ENCODE measurements around the gene AP3B1. TPM values are rescaled to one million over a fixed set of nuclear protein-coding genes. Genes with fewer than 3 reads are reported as not detected.
"Not testable (repeated sequence)": the region's sequence is repeated elsewhere in the genome, so short reads cannot be mapped to it uniquely, and the experiment has no call there.

AP3B1 gene
- total and polyA plus RNA-seq, 2 donors (not counting 3 experiments of a cell fraction or from before 2014, with no cell fraction given) = 31.6 to 46.7 TPM

GRCh38 chr5:78178356-78178755 is 116.1 kb downstream of the AP3B1 start:
- no peak overlapping the region for H3K9ac ChIP-seq (replicated peaks; ENCODE audit: extremely low read depth, insufficient read depth, low read length)
- FAIRE-seq = no peak
- no peak overlapping the region for H3K4me2 ChIP-seq (ENCODE audit: insufficient read depth, low read length)
- dilution Hi-C loops (cut with MboI; ENCODE audit: extremely low pct_ligation_motif_present, low sequenced_read_pairs) (no loop called here), intact Hi-C loops (cut with micrococcal nuclease) (no loop called here)
- H3K36me3 ChIP-seq (ENCODE audit: control insufficient read depth in 2 of 2, extremely low read depth in 1 of 2, insufficient read depth in 2 of 2, low read length in 2 of 2) = peaks cover 0 to 5% of the 10 kb centered on the region in 2 experiments
- no peaks in the 10 kb centered on the region for H3K27me3 ChIP-seq (ENCODE audit: control insufficient read depth in 2 of 2, insufficient read depth in 2 of 2, low read length in 2 of 2)
- no peak for TF ChIP-seq MAX (IDR thresholded peaks at IDR 0.05; ENCODE audit: insufficient read depth, insufficient read length)
- TF ChIP-seq JUN (IDR thresholded peaks at IDR 0.05; ENCODE audit: borderline replicate concordance, insufficient read depth, insufficient read length, low read depth) = no peak
- TF ChIP-seq MYC (IDR thresholded peaks at IDR 0.05; ENCODE audit: low read depth, low read length) = no peak
- TF ChIP-seq GATA2 (IDR thresholded peaks at IDR 0.05; ENCODE audit: insufficient read depth, insufficient read length, low read depth, low read length) = no peak
- no peak for TF ChIP-seq POLR2A (IDR thresholded peaks at IDR 0.05; ENCODE audit: low read depth, low read length)
- TF ChIP-seq CTCF (IDR thresholded peaks at IDR 0.05; ENCODE audit: extremely low read depth in 1 of 2, insufficient read depth in 1 of 2, low read depth in 1 of 2, low read length in 2 of 2) = no peak
- no peak for TF ChIP-seq POLR2AphosphoS5 (IDR thresholded peaks at IDR 0.05; ENCODE audit: insufficient read depth, low read depth, low read length)
- no peak for TF ChIP-seq FOS (IDR thresholded peaks at IDR 0.05; ENCODE audit: borderline replicate concordance, insufficient read depth, low read length)
- TF ChIP-seq EZH2 (IDR thresholded peaks at IDR 0.05; ENCODE audit: borderline replicate concordance, low read depth, low read length, severe bottlenecking) = no peak
- peaks cover 6% of the 10 kb centered on the region for H3K79me2 ChIP-seq (ENCODE audit: control insufficient read depth, insufficient read depth, low read length)
- BruUV-seq (replicated peaks) = no TSS peak
- CTCF ChIA-PET = no interaction called here
- H3K9me3 ChIP-seq (replicated peaks; ENCODE audit: control insufficient read depth, insufficient read depth, low read length) = no peaks in the 10 kb centered on the region
- no peak overlapping the region for H3K27ac ChIP-seq (ENCODE audit: insufficient read depth, low read depth, low read length)
- H3K9me1 ChIP-seq (replicated peaks; ENCODE audit: control insufficient read depth, extremely low read depth, insufficient read depth, low read length) = no peaks in the 10 kb centered on the region
- H3K4me1 ChIP-seq (ENCODE audit: control insufficient read depth, extremely low read depth, insufficient read depth, low read length) = no peaks in the 10 kb centered on the region
- no peaks in the 10 kb centered on the region for H4K20me1 ChIP-seq (replicated peaks; ENCODE audit: control insufficient read depth, extremely low read depth, insufficient read depth, low read length)
- DNase-seq (ENCODE audit: low read depth, low spot score) = no peak
- no peak overlapping the region for H3K4me3 ChIP-seq (replicated peaks in 1 of 3; ENCODE audit: insufficient read depth in 1 of 3, low read depth in 1 of 3, low read length in 3 of 3)
- POLR2A ChIA-PET = no interaction called here
- H2AFZ ChIP-seq (ENCODE audit: low read depth, low read length) = no peak overlapping the region

GRCh38 chr5:78170335-78170734 is 124.2 kb downstream of the AP3B1 start:
- H3K27ac ChIP-seq (ENCODE audit: insufficient read depth, low read depth, low read length); H3K36me3 ChIP-seq (ENCODE audit: control insufficient read depth in 2 of 2, extremely low read depth in 1 of 2, insufficient read depth in 2 of 2, low read length in 2 of 2); H4K20me1 ChIP-seq (replicated peaks; ENCODE audit: control insufficient read depth, extremely low read depth, insufficient read depth, low read length); H3K79me2 ChIP-seq (ENCODE audit: control insufficient read depth, insufficient read depth, low read length); intact Hi-C loops (cut with micrococcal nuclease); H2AFZ ChIP-seq (ENCODE audit: low read depth, low read length); POLR2A ChIA-PET; CTCF ChIA-PET; BruUV-seq (replicated peaks); dilution Hi-C loops (cut with MboI; ENCODE audit: extremely low pct_ligation_motif_present, low sequenced_read_pairs); H3K9ac ChIP-seq (replicated peaks; ENCODE audit: extremely low read depth, insufficient read depth, low read length); H3K27me3 ChIP-seq (ENCODE audit: control insufficient read depth in 2 of 2, insufficient read depth in 2 of 2, low read length in 2 of 2); H3K4me3 ChIP-seq (replicated peaks in 1 of 3; ENCODE audit: insufficient read depth in 1 of 3, low read depth in 1 of 3, low read length in 3 of 3); FAIRE-seq; H3K4me2 ChIP-seq (ENCODE audit: insufficient read depth, low read length); H3K4me1 ChIP-seq (ENCODE audit: control insufficient read depth, extremely low read depth, insufficient read depth, low read length); H3K9me1 ChIP-seq (replicated peaks; ENCODE audit: control insufficient read depth, extremely low read depth, insufficient read depth, low read length); H3K9me3 ChIP-seq (replicated peaks; ENCODE audit: control insufficient read depth, insufficient read depth, low read length); DNase-seq (ENCODE audit: low read depth, low spot score): not testable (repeated sequence)

Data from endothelial cell of umbilical vein (primary cell).